Hepatocyte (in vitro differentiated cells): Measurements from ENCODE around the gene CRIP3. TPM values are rescaled to one million over a fixed set of nuclear protein-coding genes. Genes with fewer than 3 reads are reported as not detected.
"Not testable (repeated sequence)": the region's sequence is repeated elsewhere in the genome, so short reads cannot be mapped to it uniquely, and the experiment has no call there.

ENCODE experiments used
- DNase-seq: peaks from one replicate; pipeline ENCODE4 v3.0.0-alpha.2; 2016; ENCODE audit warnings: low spot score
- H2AFZ ChIP-seq: fragments of 200-600 bp; sonication (generic); 2 replicates; pipeline ENCODE4 v1.6.0; 2016; ENCODE audit warnings: antibody characterized with exemption, mild to moderate bottlenecking
- H3K27ac ChIP-seq: fragments of 200-600 bp; sonication (generic); 2 replicates; pipeline ENCODE4 v1.5.1; 2016; ENCODE audit warnings: mild to moderate bottlenecking
- H3K27me3 ChIP-seq: fragments of 200-600 bp; sonication (generic); 2 replicates; pipeline ENCODE4 v1.6.1; 2016
- H3K36me3 ChIP-seq: fragments of 200-600 bp; sonication (generic); replicated peaks from 2 replicates; pipeline ENCODE4 v1.5.1; 2016; ENCODE audit warnings: low read depth; ENCODE audit not compliant: insufficient read depth
- H3K4me1 ChIP-seq: fragments of 200-600 bp; sonication (generic); 2 replicates; pipeline ENCODE4 v1.5.1; 2016; ENCODE audit warnings: mild to moderate bottlenecking, moderate library complexity; ENCODE audit not compliant: insufficient read depth
- H3K4me2 ChIP-seq: fragments of 200-600 bp; sonication (generic); 2 replicates; pipeline ENCODE4 v1.6.0; 2016
- H3K4me3 ChIP-seq: fragments of 200-600 bp; sonication (generic); 2 replicates; pipeline ENCODE4 v1.5.1; 2016; ENCODE audit warnings: mild to moderate bottlenecking
- H3K79me2 ChIP-seq: fragments of 200-600 bp; sonication (generic); 2 replicates; pipeline ENCODE4 v1.6.0; 2017; ENCODE audit warnings: mild to moderate bottlenecking
- H3K9me2 ChIP-seq: fragments of 200-600 bp; sonication (generic); replicated peaks from 2 replicates; pipeline ENCODE4 v1.6.0; 2017; ENCODE audit warnings: mild to moderate bottlenecking; ENCODE audit not compliant: insufficient read depth
- H3K9me3 ChIP-seq: fragments of 200-600 bp; sonication (generic); 2 replicates; pipeline ENCODE4 v1.5.1; 2016; ENCODE audit warnings: low read depth, mild to moderate bottlenecking
- H4K20me1 ChIP-seq: fragments of 200-600 bp; sonication (generic); 2 replicates; pipeline ENCODE4 v1.6.0; 2016; ENCODE audit warnings: mild to moderate bottlenecking; ENCODE audit not compliant: insufficient read depth, poor library complexity, severe bottlenecking
- EZH2 ChIP-seq: fragments of 200-600 bp; sonication (generic); IDR thresholded peaks from 2 replicates; pipeline ENCODE4 v1.6.1; 2016; ENCODE audit warnings: antibody characterized with exemption, mild to moderate bottlenecking, borderline replicate concordance
- EZH2phosphoT487 ChIP-seq: fragments of 200-600 bp; sonication (generic); IDR thresholded peaks from one replicate; pipeline ENCODE4 v1.6.1; 2018; ENCODE audit warnings: antibody characterized with exemption, mild to moderate bottlenecking, low read depth, moderate library complexity; ENCODE audit not compliant: unreplicated experiment, severe bottlenecking
- WGBS: methylation state at CpG from one replicate; pipeline ENCODE4 v1.1.6; 2016; ENCODE audit warnings: low lambda C conversion rate; ENCODE audit errors: missing lambda C conversion rate; 5-methylcytosine and 5-hydroxymethylcytosine counted together
- polyA plus RNA-seq: library from polyadenylated mRNA; unstranded; fragments of >200 nt; fragmentation: Nextera tagmentation; extraction: Ambion mirVana; gene quantifications from 2 replicates; pipeline ENCODE4 v1.2.1, GENCODE V29; 2016
- total RNA-seq: library from RNA; depleted of rRNA; stranded (reverse); fragments of >200 nt; gene quantifications from 2 replicates; pipeline ENCODE4 v1.2.3, GENCODE V29; 2014
- TF ChIP-seq, protein P1 (sequence below): fragments of 200-600 bp; sonication (generic); IDR thresholded peaks from 2 replicates; pipeline ENCODE4 v1.5.1; 2016; ENCODE audit warnings: antibody characterized with exemption, mild to moderate bottlenecking; ENCODE audit not compliant: poor library complexity

Gene CRIP3
- total and polyA plus RNA-seq, 2 experiments from 2014 or later: 0.80 to 1.5 TPM

DNA sequence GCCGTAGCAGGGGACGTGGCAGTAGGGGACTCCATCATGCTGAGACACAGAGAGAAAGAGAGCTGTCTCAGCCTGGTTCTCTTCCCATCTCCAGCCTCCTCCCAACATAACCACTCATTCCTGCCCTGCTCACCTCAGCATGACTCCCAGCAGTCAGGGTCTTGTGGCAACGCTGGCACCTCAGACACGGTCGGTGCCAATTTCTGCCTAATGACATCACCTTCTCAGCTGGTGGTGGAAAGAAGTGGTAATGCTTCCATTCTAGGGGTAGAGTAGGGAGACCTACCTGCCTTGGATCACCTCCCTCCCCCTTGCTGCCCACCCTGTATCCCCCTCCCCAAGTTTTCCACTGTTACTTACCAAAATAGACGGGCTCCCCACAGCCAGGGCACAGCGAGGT lies 2.5 kb downstream of the CRIP3 start:
- H3K4me3 ChIP-seq: no peak overlapping the region
- H3K9me2 ChIP-seq: no peaks in the 10 kb centered on the region
- H2AFZ ChIP-seq: no peak overlapping the region
- WGBS: 95% methylated on average over 7 of the region's 7 CpGs
- no peaks in the 10 kb centered on the region for H3K79me2 ChIP-seq
- H3K27ac ChIP-seq: no peak overlapping the region
- H4K20me1 ChIP-seq: no peaks in the 10 kb centered on the region
- DNase-seq: no peak
- peaks cover 8% of the 10 kb centered on the region for H3K27me3 ChIP-seq
- no peaks in the 10 kb centered on the region for H3K9me3 ChIP-seq
- peaks cover 3% of the 10 kb centered on the region for H3K4me1 ChIP-seq
- TF ChIP-seq, protein P1, sequence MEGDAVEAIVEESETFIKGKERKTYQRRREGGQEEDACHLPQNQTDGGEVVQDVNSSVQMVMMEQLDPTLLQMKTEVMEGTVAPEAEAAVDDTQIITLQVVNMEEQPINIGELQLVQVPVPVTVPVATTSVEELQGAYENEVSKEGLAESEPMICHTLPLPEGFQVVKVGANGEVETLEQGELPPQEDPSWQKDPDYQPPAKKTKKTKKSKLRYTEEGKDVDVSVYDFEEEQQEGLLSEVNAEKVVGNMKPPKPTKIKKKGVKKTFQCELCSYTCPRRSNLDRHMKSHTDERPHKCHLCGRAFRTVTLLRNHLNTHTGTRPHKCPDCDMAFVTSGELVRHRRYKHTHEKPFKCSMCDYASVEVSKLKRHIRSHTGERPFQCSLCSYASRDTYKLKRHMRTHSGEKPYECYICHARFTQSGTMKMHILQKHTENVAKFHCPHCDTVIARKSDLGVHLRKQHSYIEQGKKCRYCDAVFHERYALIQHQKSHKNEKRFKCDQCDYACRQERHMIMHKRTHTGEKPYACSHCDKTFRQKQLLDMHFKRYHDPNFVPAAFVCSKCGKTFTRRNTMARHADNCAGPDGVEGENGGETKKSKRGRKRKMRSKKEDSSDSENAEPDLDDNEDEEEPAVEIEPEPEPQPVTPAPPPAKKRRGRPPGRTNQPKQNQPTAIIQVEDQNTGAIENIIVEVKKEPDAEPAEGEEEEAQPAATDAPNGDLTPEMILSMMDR: no peak
- TF ChIP-seq EZH2phosphoT487 (no peak), EZH2 (no peak)
- no peaks in the 10 kb centered on the region for H3K36me3 ChIP-seq
- no peak overlapping the region for H3K4me2 ChIP-seq

DNA sequence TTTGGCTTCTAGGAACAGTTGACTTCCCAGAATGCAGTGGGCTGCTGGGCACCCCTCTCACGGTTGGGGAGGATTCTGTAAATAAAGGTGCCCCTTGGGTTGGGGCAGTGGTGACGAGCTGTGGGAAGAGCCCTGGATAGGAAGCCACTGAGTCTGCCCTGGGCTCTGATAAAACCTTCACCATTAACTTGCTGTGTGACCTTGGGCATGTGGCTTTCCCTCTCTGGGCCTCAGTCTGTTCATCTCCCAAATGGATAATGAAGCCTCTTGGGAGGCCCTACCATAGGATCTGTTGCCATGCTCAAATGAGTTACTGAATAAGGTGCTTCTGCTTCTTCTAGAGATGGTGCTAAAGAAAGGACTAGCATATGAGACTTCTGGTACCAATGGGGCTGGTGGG lies 3.7 kb downstream of the CRIP3 start:
- Histone ChIP-seq H3K27me3 (peaks cover 8% of the 10 kb centered on the region), H3K4me1 (peaks cover 3% of the 10 kb centered on the region), H3K79me2 (no peaks in the 10 kb centered on the region), H2AFZ (no peak overlapping the region), H3K4me3 (no peak overlapping the region), H3K4me2 (no peak overlapping the region), H3K9me2 (no peaks in the 10 kb centered on the region), H3K27ac (no peak overlapping the region), H3K9me3 (no peaks in the 10 kb centered on the region), H3K36me3 (no peaks in the 10 kb centered on the region), H4K20me1 (no peaks in the 10 kb centered on the region)
- 83% methylated on average over 2 of the region's 2 CpGs for WGBS
- DNase-seq: no peak
- TF ChIP-seq EZH2 (no peak), EZH2phosphoT487 (no peak)
- TF ChIP-seq, protein P1: no peak

DNA sequence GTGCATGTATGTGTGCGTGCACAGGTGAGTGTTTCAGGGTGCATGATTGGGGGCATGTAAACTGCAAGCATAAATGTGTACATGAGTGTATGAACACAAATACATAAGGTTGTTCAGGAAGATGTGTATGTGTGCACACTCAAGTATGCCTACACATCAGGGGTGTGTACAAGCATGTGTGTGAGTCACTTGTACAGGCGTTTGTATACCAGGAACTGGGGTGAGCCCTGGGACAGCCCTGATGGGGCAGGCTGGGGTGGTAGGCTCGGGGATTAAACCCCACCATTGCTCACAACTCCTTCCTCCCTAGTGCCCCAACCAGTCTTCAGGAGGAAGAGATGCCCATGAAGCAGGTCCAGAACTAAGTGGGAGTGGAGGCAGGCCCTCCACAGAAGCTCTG lies 4.3 kb downstream of the CRIP3 start:
- no peak for DNase-seq
- Histone ChIP-seq H4K20me1 (no peaks in the 10 kb centered on the region), H3K36me3 (no peaks in the 10 kb centered on the region), H3K27ac (no peak overlapping the region), H2AFZ (no peak overlapping the region), H3K4me1 (peaks cover 3% of the 10 kb centered on the region), H3K27me3 (peaks cover 6% of the 10 kb centered on the region), H3K4me2 (no peak overlapping the region), H3K79me2 (no peaks in the 10 kb centered on the region), H3K4me3 (no peak overlapping the region), H3K9me2 (no peaks in the 10 kb centered on the region), H3K9me3 (no peaks in the 10 kb centered on the region)
- TF ChIP-seq EZH2phosphoT487: no peak
- TF ChIP-seq EZH2: no peak
- TF ChIP-seq, protein P1: no peak
- WGBS: 79% methylated on average over 3 of the region's 3 CpGs

DNA sequence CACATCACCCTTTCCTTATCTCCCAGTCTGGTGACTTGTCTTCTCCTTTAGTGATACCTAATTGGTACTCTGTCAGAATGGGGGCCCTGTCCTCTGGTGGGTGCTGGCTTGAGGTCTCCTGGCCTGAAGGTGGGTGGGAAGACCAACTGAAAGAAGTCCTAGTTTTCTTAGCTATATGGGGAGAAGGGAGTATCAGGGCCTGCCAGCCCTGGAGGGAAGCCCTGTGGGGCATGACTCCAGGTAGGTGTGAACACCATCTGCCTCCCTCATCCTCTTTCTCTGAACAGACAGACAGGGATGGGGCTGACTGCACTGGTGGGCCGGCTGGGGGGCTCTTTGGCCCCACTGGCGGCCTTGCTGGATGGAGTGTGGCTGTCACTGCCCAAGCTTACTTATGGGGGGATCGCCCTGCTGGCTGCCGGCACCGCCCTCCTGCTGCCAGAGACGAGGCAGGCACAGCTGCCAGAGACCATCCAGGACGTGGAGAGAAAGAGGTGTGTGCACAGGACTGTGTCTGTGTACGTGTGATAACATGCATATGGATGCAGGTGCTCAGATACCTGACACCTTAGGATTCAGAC lies 4.8 kb downstream of the CRIP3 start:
- H3K4me2 ChIP-seq: no peak overlapping the region
- WGBS: 87% methylated on average over 8 of the region's 8 CpGs
- no peak for DNase-seq
- peaks cover under 1% of the 10 kb centered on the region for H3K27me3 ChIP-seq
- no peak overlapping the region for H3K27ac ChIP-seq
- H3K4me1 ChIP-seq: peaks cover 2% of the 10 kb centered on the region
- H3K4me3 ChIP-seq: no peak overlapping the region
- TF ChIP-seq, protein P1: no peak
- TF ChIP-seq EZH2phosphoT487: no peak
- no peak overlapping the region for H2AFZ ChIP-seq
- no peaks in the 10 kb centered on the region for H4K20me1 ChIP-seq
- no peaks in the 10 kb centered on the region for H3K36me3 ChIP-seq
- H3K9me2 ChIP-seq: no peaks in the 10 kb centered on the region
- no peaks in the 10 kb centered on the region for H3K9me3 ChIP-seq
- no peaks in the 10 kb centered on the region for H3K79me2 ChIP-seq

DNA sequence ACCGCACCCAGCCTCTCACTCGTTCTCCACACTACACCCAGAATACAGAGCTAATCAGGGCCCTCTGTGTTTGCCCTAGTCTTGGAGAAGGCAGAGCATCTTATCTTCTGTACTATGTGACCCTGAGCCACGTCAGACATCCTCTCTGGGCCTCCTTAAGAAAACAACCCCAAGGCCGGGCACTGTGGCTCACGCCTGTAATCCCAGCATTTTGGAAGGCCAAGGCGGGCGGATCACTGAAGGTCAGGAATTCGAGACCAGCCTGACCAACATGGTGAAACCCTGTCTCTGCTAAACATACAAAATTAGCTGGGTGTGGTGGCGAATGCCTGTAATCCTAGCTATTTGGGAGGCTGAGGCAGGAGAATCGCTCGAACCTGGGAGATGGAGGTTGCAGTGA lies 5.6 kb downstream of the CRIP3 start:
- H3K27ac ChIP-seq: peak overlapping the region; percentile 73
- H3K9me2 ChIP-seq, H3K27me3 ChIP-seq, H3K4me2 ChIP-seq, H4K20me1 ChIP-seq, H3K9me3 ChIP-seq, H2AFZ ChIP-seq, H3K4me3 ChIP-seq, H3K4me1 ChIP-seq, H3K36me3 ChIP-seq, H3K79me2 ChIP-seq: not testable (repeated sequence)
- 65% methylated on average over 11 of the region's 11 CpGs for WGBS
- peak; percentile 60 for DNase-seq
